Activated naive CD4-positive, alpha-beta T cell treated with anti-CD3 and anti-CD28 coated beads for 36 hours (primary cell): Measurements from ENCODE around the gene HEBP1. TPM values are rescaled to one million over a fixed set of nuclear protein-coding genes. Genes with fewer than 3 reads are reported as not detected.

Experiments
- CTCF ChIA-PET: fragments of 350-600 bp; sonication (Branson Sonifier 250); formaldehyde crosslinking; loops from one replicate; lab custom pipeline; 2021; ENCODE audit warnings: antibody characterized with exemption; lab: Charles Lee
- DNase-seq: peaks from one replicate; pipeline ENCODE4 v3.0.0-alpha.2; 2020
- H3K27ac Mint-ChIP-seq: one replicate; pipeline ENCODE4 v1.8.0; 2021; ENCODE audit warnings: mild to moderate bottlenecking, mixed read lengths
- H3K27me3 Mint-ChIP-seq: one replicate; pipeline ENCODE4 v1.8.0; 2021; ENCODE audit warnings: low read depth, mixed read lengths
- H3K36me3 Mint-ChIP-seq: one replicate; pipeline ENCODE4 v1.8.0; 2021; ENCODE audit warnings: low read depth, mixed read lengths
- H3K4me1 Mint-ChIP-seq: one replicate; pipeline ENCODE4 v1.8.0; 2021; ENCODE audit warnings: low read depth, mixed read lengths
- H3K4me3 Mint-ChIP-seq: one replicate; pipeline ENCODE4 v1.8.0; 2021; ENCODE audit warnings: mild to moderate bottlenecking, moderate library complexity, mixed read lengths
- H3K9me3 Mint-ChIP-seq: one replicate; pipeline ENCODE4 v1.8.0; 2021; ENCODE audit warnings: mixed read lengths
- intact Hi-C: fragments of 100-400 bp; cut with micrococcal nuclease; formaldehyde crosslinking; loops from one replicate; pipeline ENCODE4 v1.15.1; 2023
- total RNA-seq, 2 experiments: library from RNA; stranded (reverse); gene quantifications; one replicate each; pipeline ENCODE4 v1.2.3, GENCODE V29; 2021

Gene HEBP1
- total RNA-seq, 2 experiments from 2014 or later = 28.7 to 32.3 TPM

DNA sequence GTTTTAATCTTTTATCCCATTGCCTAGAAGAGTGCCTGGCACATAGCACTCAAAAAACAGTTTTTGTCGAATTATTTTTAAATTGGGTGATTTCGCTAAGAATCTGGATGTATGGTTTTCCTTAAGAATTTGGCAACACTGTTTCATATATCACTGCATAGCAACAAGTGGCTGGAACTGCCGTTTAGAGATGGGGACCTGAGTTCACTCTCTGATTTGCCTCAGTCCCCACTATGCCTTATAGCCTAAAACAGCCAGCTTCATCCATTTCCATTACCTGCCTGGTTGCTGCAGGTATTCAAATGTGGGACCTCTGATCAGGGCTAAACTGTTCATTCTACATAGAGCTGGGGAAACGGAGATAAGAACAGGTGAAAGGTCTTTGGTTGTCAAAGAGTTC is 1.8 kb downstream of the HEBP1 start:
- no peak overlapping the region for H3K4me3 Mint-ChIP-seq
- no peak overlapping the region for H3K27ac Mint-ChIP-seq
- H3K9me3 Mint-ChIP-seq = peaks cover 2% of the 10 kb centered on the region
- CTCF ChIA-PET = interaction anchor here (0.7 kb wide), 1 partner anchor 214 kb away, joined by 3 read pairs; no protein-coding TSS in a partner anchor
- intact Hi-C loops = no loop called here
- H3K27me3 Mint-ChIP-seq = peaks cover 6% of the 10 kb centered on the region
- H3K36me3 Mint-ChIP-seq = no peaks in the 10 kb centered on the region
- DNase-seq = no peak
- peaks cover 30% of the 10 kb centered on the region for H3K4me1 Mint-ChIP-seq

DNA sequence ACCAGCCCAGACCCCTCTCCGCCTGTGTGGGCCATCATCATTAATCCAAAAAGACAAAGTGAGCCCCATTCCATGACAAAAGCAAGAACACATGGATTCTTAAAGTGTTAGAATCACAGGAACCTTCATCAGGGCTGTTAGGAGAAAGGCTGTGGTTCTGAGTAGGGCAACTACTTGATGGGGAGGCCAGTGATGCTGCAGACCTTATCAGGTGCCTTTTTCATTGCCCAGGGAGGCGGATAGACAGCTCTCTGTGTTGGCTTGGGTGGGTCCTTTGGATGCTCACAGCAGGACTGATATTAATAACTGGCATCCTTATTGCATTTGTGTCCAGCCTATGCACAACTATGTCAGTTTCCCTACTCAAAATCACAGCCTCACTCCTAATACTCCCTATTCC is 2.3 kb downstream of the HEBP1 start:
- Mint-ChIP-seq H3K27ac (no peak overlapping the region), H3K4me3 (no peak overlapping the region), H3K4me1 (peaks cover 35% of the 10 kb centered on the region), H3K27me3 (peaks cover 6% of the 10 kb centered on the region), H3K36me3 (no peaks in the 10 kb centered on the region), H3K9me3 (peaks cover 2% of the 10 kb centered on the region)
- CTCF ChIA-PET = no interaction called here
- DNase-seq = no peak
- intact Hi-C loops = no loop called here

DNA sequence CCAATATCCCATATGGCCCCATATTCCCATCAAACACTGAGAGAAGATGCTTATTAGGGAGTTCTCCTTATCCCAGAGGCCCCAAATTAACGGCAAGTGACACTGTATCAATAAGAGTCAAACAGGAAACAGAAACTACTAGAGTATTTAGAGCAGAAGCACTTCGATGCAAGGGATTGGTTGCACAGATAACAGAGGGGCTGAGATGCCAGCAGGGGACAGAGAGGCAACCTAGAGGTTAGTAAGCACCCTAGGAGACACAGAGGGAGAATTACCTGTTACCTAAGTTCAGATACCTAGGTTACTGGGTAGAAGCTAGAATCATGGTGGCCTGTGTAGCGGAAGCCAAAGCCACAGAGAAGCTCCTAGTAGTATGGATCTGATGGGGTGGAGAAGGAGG is 2.9 kb downstream of the HEBP1 start:
- no peak for DNase-seq
- H3K4me3 Mint-ChIP-seq = no peak overlapping the region
- CTCF ChIA-PET = interaction anchor here (0.7 to 1.0 kb wide), 2 partner anchors 79 to 204 kb away, joined by 3 to 6 read pairs; no protein-coding TSS in a partner anchor
- intact Hi-C loops = no loop called here
- no peak overlapping the region for H3K27ac Mint-ChIP-seq
- peaks cover 2% of the 10 kb centered on the region for H3K9me3 Mint-ChIP-seq
- H3K4me1 Mint-ChIP-seq = peaks cover 38% of the 10 kb centered on the region
- peaks cover 5% of the 10 kb centered on the region for H3K27me3 Mint-ChIP-seq
- H3K36me3 Mint-ChIP-seq = no peaks in the 10 kb centered on the region

DNA sequence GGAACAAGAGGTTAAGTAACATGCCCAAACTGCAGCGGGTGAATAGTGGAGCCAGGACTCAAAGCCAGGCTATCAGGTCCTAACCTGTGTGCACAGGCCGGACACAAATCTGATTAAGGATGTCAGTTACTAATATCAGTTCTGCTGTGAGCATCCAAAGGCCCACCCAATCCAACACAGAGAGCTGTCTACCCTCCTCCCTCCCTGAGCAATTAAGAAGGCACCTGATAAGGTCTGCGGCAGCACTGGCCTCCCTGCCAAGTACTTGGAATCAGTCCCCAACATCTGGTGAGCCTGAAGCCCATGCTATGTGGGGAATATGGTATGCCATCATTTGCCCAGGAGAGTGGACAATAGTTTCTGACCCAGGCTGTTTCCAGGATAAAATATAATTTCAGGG is 3.9 kb downstream of the HEBP1 start:
- intact Hi-C loops = no loop called here
- H3K9me3 Mint-ChIP-seq = peaks cover 2% of the 10 kb centered on the region
- H3K4me1 Mint-ChIP-seq = peaks cover 35% of the 10 kb centered on the region
- no peak overlapping the region for H3K27ac Mint-ChIP-seq
- H3K36me3 Mint-ChIP-seq = no peaks in the 10 kb centered on the region
- no peak overlapping the region for H3K4me3 Mint-ChIP-seq
- no peak for DNase-seq
- CTCF ChIA-PET = interaction anchor here (1.0 kb wide), 1 partner anchor 78 kb away, joined by 6 read pairs; no protein-coding TSS in a partner anchor
- H3K27me3 Mint-ChIP-seq = no peaks in the 10 kb centered on the region

DNA sequence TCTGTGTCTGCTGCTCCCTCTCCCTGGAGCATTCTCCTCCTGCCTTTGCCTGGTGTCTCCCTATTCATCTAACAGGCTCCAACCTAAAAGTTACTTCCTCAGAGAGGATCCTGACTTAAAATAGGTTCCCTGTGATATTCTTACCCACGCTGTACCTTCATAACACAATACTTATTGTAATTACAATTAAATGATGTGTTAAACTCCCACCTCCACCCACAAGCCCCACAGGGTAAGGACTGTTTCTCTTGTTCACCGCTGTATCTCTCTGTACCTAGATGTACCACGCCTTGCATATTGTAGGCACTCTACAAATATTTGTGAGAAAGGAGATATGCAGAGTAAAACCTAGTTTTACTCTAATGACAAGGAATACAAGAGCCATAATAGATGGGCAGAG is 5.0 kb downstream of the HEBP1 start:
- Mint-ChIP-seq H3K4me3 (no peak overlapping the region), H3K9me3 (peaks cover 2% of the 10 kb centered on the region), H3K27ac (no peak overlapping the region), H3K27me3 (no peaks in the 10 kb centered on the region), H3K4me1 (peaks cover 35% of the 10 kb centered on the region), H3K36me3 (no peaks in the 10 kb centered on the region)
- DNase-seq = no peak
- CTCF ChIA-PET = no interaction called here
- intact Hi-C loops = no loop called here

DNA sequence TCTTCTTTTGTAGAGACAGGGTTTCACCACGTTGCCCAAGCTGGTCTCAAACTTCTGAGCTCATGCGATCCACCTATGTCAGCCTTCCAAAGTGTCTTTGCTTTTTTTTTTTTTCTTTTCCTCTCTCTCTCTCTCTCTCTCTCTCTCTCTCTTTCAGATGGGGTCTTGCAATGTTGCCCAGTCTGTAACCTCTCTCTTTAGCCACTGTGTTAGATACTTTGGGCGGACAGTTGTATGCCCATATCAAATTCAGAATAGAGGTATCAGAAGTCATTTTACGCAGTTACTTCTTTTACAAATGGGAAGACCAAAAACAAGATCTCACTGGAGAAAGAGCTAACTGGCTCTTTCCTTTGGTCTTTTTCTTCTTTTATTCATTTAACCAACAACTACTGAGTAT is 6.7 kb downstream of the HEBP1 start:
- no peak for DNase-seq
- intact Hi-C loops = no loop called here
- peaks cover 2% of the 10 kb centered on the region for H3K9me3 Mint-ChIP-seq
- no peaks in the 10 kb centered on the region for H3K27me3 Mint-ChIP-seq
- CTCF ChIA-PET = interaction anchor here (0.7 to 1.1 kb wide), 2 partner anchors 29 to 227 kb away, joined by 3 to 4 read pairs; no protein-coding TSS in a partner anchor
- no peak overlapping the region for H3K4me3 Mint-ChIP-seq
- H3K27ac Mint-ChIP-seq = no peak overlapping the region
- H3K36me3 Mint-ChIP-seq = no peaks in the 10 kb centered on the region
- H3K4me1 Mint-ChIP-seq = peaks cover 27% of the 10 kb centered on the region

DNA sequence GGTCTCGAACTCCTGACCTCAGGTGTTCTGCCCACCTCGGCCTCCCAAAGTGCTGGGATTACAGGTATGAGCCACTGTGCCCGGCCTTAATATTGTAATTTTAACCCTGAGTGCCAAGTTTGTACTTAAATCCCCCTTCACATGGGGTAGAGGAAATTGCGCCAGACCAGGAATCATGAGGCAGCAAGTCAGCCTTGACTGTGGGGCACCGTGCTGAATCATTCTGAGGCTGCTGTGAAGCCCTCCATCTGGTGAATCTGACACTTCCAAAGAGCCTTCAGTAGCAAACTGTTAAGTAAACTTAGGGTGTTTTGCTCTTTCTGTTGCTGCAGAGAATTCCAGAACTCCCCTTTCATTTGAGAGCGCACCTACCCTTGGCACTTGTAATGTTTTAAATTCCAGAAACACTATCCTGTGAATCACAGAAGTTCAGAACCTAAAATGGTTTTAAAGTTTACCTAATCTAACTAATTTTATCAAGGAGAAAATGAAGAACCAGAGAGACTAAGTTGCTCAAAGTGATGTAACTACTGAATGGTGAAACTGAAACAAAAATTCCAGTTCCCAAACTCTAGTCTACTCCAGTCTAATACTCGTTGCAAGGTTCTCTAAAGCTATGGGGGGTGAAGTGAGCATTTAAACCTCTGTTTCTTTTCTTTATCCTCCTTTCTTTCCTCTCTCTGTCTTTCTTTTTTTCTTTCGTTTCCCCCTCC is 7.5 kb downstream of the HEBP1 start:
- Mint-ChIP-seq H3K4me3 (no peak overlapping the region), H3K4me1 (peaks cover 20% of the 10 kb centered on the region), H3K27me3 (no peaks in the 10 kb centered on the region), H3K27ac (no peak overlapping the region), H3K36me3 (no peaks in the 10 kb centered on the region), H3K9me3 (peaks cover 2% of the 10 kb centered on the region)
- CTCF ChIA-PET = interaction anchor here (1.1 kb wide), 1 partner anchor 30 kb away, joined by 3 read pairs; no protein-coding TSS in a partner anchor
- DNase-seq = no peak
- intact Hi-C loops = no loop called here

DNA sequence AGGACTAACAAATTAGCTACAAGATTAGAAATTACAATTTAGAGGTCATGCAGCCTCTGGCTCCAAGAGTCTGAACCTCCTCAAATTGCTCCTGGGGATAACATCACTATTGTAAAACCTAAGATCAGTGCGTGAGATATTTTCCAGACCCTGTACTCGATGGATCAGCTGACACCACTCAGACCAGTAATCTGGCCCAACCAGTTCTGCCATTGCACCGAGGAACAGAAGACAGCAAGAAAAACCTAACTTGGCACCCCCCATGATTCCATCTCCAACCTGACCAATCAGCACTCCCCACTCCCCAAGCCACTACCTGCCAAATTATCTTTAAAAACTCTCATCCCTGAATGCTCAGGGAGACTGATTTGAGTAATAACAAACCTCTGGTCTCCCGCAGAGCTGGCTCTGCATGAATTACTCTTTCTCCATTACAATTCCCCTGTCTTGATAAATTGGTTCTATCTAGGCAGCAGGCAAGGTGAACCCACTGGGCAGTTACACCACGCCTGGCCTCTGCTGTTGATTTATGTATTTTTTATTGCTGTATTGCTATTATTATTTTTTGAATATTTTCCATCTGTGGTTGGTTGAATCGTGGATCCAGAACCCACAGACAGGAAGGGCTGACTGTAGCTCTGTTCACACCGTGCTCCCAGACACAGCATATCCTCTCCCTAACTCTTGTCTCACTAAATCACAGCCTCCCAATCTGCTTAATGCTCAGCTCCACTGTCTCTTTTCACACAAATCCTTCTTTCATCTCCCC is 9.2 kb downstream of the HEBP1 start:
- intact Hi-C loops = no loop called here
- Mint-ChIP-seq H3K4me3 (no peak overlapping the region), H3K4me1 (peaks cover 14% of the 10 kb centered on the region), H3K27me3 (no peaks in the 10 kb centered on the region), H3K9me3 (peaks cover 2% of the 10 kb centered on the region), H3K36me3 (peaks cover 1% of the 10 kb centered on the region), H3K27ac (no peak overlapping the region)
- DNase-seq = no peak
- CTCF ChIA-PET = interaction anchor here (1.3 kb wide), 1 partner anchor 75 kb away, joined by 4 read pairs; no protein-coding TSS in a partner anchor

DNA sequence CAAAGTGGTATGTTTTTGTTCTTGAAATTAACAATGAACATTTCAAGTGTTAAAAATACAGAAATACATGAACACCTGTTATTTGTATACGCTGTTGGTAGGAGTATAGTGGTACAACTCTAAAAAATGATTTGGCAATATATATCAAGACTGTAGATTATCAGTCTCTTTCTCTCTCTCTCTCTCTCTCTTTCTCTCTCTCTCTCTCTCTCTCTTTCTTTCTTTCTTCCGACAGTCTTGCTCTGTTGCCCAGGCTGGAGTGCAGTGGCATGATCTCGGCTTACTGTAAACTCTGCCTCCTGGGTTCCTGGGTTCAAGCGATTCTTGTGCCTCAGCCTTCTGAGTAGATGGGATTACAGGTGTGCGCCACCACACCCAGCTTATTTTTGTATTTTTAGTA is 12.6 kb downstream of the HEBP1 start:
- DNase-seq = no peak
- Mint-ChIP-seq H3K27me3 (no peaks in the 10 kb centered on the region), H3K36me3 (peaks cover 5% of the 10 kb centered on the region), H3K4me1 (peaks cover 2% of the 10 kb centered on the region), H3K4me3 (no peak overlapping the region), H3K27ac (no peak overlapping the region), H3K9me3 (no peaks in the 10 kb centered on the region)
- CTCF ChIA-PET = interaction anchor here (0.8 kb wide), 1 partner anchor 97 kb away, joined by 3 read pairs; no protein-coding TSS in a partner anchor
- intact Hi-C loops = no loop called here

DNA sequence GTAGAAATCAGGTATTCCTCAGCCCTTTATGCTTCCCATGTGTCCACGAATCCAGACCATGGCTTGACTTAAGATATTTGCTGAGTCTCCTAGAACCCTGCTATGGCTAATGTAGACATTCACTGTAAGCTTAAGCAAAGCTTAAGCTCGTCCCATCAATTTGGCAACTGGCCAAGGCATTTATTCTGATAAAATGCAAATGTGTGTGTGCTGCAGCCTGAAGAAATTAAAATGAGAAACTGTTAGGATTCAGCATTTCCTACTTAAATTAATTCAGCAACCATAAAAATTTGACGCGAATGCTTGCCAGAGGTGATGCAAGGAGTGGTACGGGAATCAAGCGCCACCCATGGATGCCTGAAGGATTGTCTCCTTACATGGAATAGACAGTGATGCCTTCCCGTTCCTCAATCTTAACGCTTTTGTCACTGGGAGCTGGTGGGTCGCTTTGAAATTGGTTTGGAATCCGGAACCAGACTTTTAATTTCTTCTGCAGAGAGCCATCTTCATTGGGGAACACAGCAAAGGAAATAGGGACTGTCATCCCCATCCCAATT is 13.2 kb downstream of the HEBP1 start:
- peaks cover 5% of the 10 kb centered on the region for H3K36me3 Mint-ChIP-seq
- CTCF ChIA-PET = interaction anchor here (0.7 to 2.5 kb wide), 5 partner anchors 12 to 267 kb away, joined by 3 to 14 read pairs (median 3); partner anchors contain the start of gene GPRC5A
- H3K27me3 Mint-ChIP-seq = no peaks in the 10 kb centered on the region
- H3K4me3 Mint-ChIP-seq = no peak overlapping the region
- no peak for DNase-seq
- no peaks in the 10 kb centered on the region for H3K9me3 Mint-ChIP-seq
- peaks cover under 1% of the 10 kb centered on the region for H3K4me1 Mint-ChIP-seq
- intact Hi-C loops = loop anchor here (1.0 kb wide), 2 partner anchors 15 to 225 kb away; no protein-coding TSS in a partner anchor
- no peak overlapping the region for H3K27ac Mint-ChIP-seq

DNA sequence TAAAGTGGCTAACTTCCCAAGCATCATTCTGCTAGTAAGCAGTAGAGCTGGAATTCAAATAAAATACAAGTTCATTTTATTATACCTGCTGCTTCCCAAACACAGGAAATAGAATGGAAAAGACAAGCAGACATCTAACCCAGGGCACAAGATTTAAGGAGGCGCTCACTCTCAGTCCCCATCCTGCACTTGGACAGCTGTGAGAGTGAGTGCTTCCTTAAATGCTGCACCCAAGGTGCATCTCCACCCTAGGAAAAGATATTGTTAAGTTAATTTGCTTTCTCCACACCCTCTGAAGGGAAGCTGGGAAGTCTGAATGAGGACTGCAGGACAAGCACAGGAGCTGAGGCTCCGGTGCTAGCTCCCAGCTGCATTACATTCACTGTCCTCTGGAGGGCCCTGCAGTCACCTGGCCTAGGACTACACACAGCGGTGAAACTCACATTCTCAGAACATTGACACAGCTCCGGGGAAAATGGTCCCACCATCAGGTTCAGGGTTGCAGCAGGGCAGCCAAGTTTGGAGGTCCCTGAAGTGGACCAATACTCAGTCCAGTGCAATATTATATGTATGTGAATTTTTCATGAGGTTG is 14.2 kb downstream of the HEBP1 start:
- no peaks in the 10 kb centered on the region for H3K4me1 Mint-ChIP-seq
- CTCF ChIA-PET = interaction anchor here (0.7 to 2.5 kb wide), 9 partner anchors 10 to 268 kb away, joined by 3 to 14 read pairs (median 3); partner anchors contain the start of gene GPRC5A
- intact Hi-C loops = loop anchor here (1.0 kb wide), 2 partner anchors 16 to 226 kb away; no protein-coding TSS in a partner anchor
- no peak overlapping the region for H3K4me3 Mint-ChIP-seq
- no peak overlapping the region for H3K27ac Mint-ChIP-seq
- peaks cover 5% of the 10 kb centered on the region for H3K36me3 Mint-ChIP-seq
- H3K9me3 Mint-ChIP-seq = no peaks in the 10 kb centered on the region
- DNase-seq = peak; percentile 46
- H3K27me3 Mint-ChIP-seq = no peaks in the 10 kb centered on the region

DNA sequence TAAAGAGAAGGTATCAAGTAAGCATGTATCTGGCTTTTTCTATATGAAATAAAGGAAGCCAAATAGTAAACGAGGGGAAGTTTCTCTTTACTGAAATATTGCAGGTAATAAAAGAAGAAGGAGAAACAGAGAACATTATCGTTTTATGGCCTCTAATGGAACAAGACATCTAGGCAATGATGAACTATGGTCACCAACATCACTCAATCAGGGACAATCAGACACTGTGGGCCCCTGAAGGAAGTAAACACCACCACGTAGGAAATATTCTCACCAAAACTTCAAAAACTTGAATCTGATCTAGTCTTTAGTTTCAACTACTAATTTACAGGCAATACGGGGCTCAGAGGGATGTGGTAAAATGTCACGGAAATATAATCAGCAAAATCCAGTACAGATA is 15.9 kb downstream of the HEBP1 start:
- no peaks in the 10 kb centered on the region for H3K4me1 Mint-ChIP-seq
- H3K36me3 Mint-ChIP-seq = peaks cover 5% of the 10 kb centered on the region
- CTCF ChIA-PET = interaction anchor here (0.7 to 4.2 kb wide), 7 partner anchors 10 to 228 kb away, joined by 3 to 26 read pairs (median 4); no protein-coding TSS in a partner anchor
- intact Hi-C loops = no loop called here
- no peaks in the 10 kb centered on the region for H3K27me3 Mint-ChIP-seq
- no peak overlapping the region for H3K27ac Mint-ChIP-seq
- no peaks in the 10 kb centered on the region for H3K9me3 Mint-ChIP-seq
- no peak for DNase-seq
- H3K4me3 Mint-ChIP-seq = no peak overlapping the region
